ENCODE data around the gene MYO5C. TPM values are rescaled to one million over a fixed set of nuclear protein-coding genes. Genes with fewer than 3 reads are reported as not detected.
"Not testable (repeated sequence)": the region's sequence is repeated elsewhere in the genome, so short reads cannot be mapped to it uniquely, and the experiment has no call there.

MYO5C gene
- total RNA-seq, 1 experiment from 2014 or later, result 48.1 TPM

DNA sequence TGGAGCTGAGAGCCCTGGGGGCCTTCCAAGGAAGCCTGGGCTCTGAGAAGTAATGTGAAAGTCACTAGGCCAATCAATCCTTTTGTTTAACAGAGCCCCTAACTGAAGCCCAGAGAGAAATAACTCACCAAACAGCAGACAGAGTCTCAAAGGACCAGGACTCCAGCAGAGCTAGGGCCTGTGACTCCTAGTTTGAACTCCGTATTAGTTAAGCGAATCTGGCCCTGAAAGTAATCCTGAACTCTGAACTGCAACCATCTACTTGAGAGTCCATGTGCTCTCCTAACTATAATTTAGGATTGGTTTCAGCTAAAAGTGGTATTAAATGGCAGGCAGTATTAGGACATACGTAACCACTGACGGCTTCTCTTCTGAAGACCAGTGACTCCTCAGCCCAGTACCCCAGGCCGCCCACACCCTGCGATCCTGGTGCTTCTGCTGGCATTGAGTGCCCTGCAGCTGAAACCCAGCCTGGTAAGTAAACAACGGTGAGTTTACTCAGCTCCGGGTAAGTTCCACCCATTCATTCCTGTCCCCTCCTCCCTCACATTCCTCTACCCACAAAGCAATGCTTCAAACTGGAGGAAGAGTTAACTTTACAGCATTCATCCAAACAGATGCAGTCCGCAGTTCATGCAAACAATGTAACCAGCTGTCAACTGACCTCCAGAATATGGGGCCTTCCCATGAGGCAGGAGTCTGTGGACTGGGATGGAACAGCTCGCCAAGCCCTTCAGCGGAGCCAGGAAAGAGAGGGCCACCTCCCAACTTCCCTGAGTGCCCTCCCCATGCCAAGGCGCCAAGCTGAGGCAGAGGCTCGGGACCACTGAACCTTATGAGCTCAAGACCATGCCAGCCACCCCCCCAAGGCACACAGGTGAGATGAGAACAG lies 7.3 kb downstream of the MYO5C start:
- Mint-ChIP-seq H3K27me3 (ENCODE audit: unreplicated experiment) (no peaks in the 10 kb centered on the region), H3K9me3 (ENCODE audit: low read depth, unreplicated experiment) (no peaks in the 10 kb centered on the region), H3K36me3 (ENCODE audit: insufficient read depth, unreplicated experiment) (peaks cover 43% of the 10 kb centered on the region), H3K4me3 (ENCODE audit: low read depth, unreplicated experiment) (peak overlapping the region; percentile 55), H3K27ac (ENCODE audit: unreplicated experiment) (peak overlapping the region; percentile 81), H3K4me1 (ENCODE audit: low read depth, unreplicated experiment) (peaks cover 47% of the 10 kb centered on the region)
- intact Hi-C loops (cut with micrococcal nuclease; ENCODE audit: unreplicated experiment), result loop anchor here (2.0 kb wide), 1 partner anchor 31 kb away; no protein-coding TSS in a partner anchor
- peak; percentile 82 for DNase-seq
- TF ChIP-seq, protein P1, sequence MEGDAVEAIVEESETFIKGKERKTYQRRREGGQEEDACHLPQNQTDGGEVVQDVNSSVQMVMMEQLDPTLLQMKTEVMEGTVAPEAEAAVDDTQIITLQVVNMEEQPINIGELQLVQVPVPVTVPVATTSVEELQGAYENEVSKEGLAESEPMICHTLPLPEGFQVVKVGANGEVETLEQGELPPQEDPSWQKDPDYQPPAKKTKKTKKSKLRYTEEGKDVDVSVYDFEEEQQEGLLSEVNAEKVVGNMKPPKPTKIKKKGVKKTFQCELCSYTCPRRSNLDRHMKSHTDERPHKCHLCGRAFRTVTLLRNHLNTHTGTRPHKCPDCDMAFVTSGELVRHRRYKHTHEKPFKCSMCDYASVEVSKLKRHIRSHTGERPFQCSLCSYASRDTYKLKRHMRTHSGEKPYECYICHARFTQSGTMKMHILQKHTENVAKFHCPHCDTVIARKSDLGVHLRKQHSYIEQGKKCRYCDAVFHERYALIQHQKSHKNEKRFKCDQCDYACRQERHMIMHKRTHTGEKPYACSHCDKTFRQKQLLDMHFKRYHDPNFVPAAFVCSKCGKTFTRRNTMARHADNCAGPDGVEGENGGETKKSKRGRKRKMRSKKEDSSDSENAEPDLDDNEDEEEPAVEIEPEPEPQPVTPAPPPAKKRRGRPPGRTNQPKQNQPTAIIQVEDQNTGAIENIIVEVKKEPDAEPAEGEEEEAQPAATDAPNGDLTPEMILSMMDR (IDR thresholded peaks at IDR 0.05; ENCODE audit: unreplicated experiment), result no peak
- CTCF ChIA-PET, result interaction anchor here (0.7 to 2.0 kb wide), 5 partner anchors 26 to 839 kb away, joined by 3 to 10 read pairs (median 3); no protein-coding TSS in a partner anchor
- TSS peak; percentile 49 for BruUV-seq (replicated peaks)

DNA sequence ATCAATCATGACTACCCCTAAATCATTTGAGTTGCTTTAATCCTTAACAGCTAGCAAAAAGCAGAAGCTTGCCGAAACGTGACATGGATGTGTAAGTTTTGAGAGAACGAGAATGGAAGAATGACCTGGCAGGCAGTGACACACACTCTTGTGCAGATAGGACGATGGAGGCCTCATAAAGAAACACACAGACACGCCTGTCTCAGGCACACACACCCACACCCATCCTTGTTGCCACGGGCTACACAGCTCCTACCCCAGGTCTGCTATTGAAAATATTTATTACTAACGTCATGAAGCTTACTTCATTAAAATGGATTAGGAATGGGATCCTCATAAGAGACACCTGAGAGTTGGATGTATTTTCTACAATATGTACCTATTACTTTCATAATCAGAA lies 8.5 kb downstream of the MYO5C start:
- peak overlapping the region; percentile 55 for H3K4me3 Mint-ChIP-seq (ENCODE audit: low read depth, unreplicated experiment)
- H3K36me3 Mint-ChIP-seq (ENCODE audit: insufficient read depth, unreplicated experiment), result peaks cover 41% of the 10 kb centered on the region
- H3K9me3 Mint-ChIP-seq (ENCODE audit: low read depth, unreplicated experiment), result no peaks in the 10 kb centered on the region
- intact Hi-C loops (cut with micrococcal nuclease; ENCODE audit: unreplicated experiment), result no loop called here
- TF ChIP-seq, protein P1 (IDR thresholded peaks at IDR 0.05; ENCODE audit: unreplicated experiment), result no peak
- peak overlapping the region; percentile 81 for H3K27ac Mint-ChIP-seq (ENCODE audit: unreplicated experiment)
- no peak for DNase-seq
- CTCF ChIA-PET, result interaction anchor here (0.6 to 2.0 kb wide), 2 partner anchors 25 to 1030 kb away, joined by 3 to 10 read pairs; no protein-coding TSS in a partner anchor
- no TSS peak for BruUV-seq (replicated peaks)
- no peaks in the 10 kb centered on the region for H3K27me3 Mint-ChIP-seq (ENCODE audit: unreplicated experiment)
- peaks cover 36% of the 10 kb centered on the region for H3K4me1 Mint-ChIP-seq (ENCODE audit: low read depth, unreplicated experiment)

DNA sequence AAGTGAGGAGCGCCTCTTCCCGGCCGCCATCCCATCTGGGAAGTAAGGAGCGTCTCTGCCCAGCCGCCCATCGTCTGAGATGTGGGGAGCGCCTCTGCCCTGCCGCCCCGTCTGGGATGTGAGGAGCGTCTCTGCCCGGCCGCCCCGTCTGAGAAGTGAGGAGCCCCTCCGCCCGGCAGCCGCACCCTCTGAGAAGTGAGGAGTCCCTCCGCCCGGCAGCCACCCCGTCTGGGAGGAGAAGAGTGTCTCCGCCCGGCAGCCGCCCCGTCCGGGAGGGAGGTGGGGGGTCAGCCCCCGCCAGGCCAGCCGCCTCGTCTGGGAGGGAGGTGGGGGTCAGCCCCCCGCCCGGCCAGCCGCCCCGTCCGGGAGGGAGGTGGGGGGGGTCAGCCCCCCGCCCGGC lies 9.7 kb downstream of the MYO5C start:
- CTCF ChIA-PET, result interaction anchor here (0.7 kb wide), 1 partner anchor 366 kb away, joined by 7 read pairs; no protein-coding TSS in a partner anchor
- Mint-ChIP-seq H3K4me1 (ENCODE audit: low read depth, unreplicated experiment) (peaks cover 35% of the 10 kb centered on the region), H3K36me3 (ENCODE audit: insufficient read depth, unreplicated experiment) (peaks cover 32% of the 10 kb centered on the region)
- H3K9me3 Mint-ChIP-seq (ENCODE audit: low read depth, unreplicated experiment); H3K27ac Mint-ChIP-seq (ENCODE audit: unreplicated experiment); H3K4me3 Mint-ChIP-seq (ENCODE audit: low read depth, unreplicated experiment); H3K27me3 Mint-ChIP-seq (ENCODE audit: unreplicated experiment); intact Hi-C loops (cut with micrococcal nuclease; ENCODE audit: unreplicated experiment); DNase-seq; BruUV-seq (replicated peaks): not testable (repeated sequence)

DNA sequence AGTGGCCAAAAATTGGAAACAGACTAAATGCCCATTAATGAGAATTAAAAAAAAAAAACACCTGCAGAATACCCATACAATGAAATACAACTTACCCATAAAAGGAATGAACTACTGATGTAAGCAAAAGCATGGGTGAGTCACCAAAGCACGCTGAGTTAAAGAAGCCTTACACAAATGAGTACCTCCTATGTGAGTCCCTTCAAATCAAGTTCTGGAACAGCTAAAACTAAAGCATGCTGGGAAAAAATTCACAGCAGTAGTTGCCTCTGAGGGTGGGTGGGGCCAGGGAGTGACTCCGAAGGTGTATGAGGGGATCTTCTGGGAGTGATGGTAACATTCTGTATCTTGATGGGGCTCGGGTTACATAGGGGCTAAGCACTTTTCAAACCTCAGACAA lies 11.4 kb downstream of the MYO5C start:
- TF ChIP-seq, protein P1 (IDR thresholded peaks at IDR 0.05; ENCODE audit: unreplicated experiment), result no peak
- Mint-ChIP-seq H3K4me1 (ENCODE audit: low read depth, unreplicated experiment) (peaks cover 23% of the 10 kb centered on the region), H3K27ac (ENCODE audit: unreplicated experiment) (no peak overlapping the region), H3K36me3 (ENCODE audit: insufficient read depth, unreplicated experiment) (peaks cover 32% of the 10 kb centered on the region), H3K9me3 (ENCODE audit: low read depth, unreplicated experiment) (no peaks in the 10 kb centered on the region), H3K4me3 (ENCODE audit: low read depth, unreplicated experiment) (no peak overlapping the region), H3K27me3 (ENCODE audit: unreplicated experiment) (no peaks in the 10 kb centered on the region)
- intact Hi-C loops (cut with micrococcal nuclease; ENCODE audit: unreplicated experiment), result no loop called here
- CTCF ChIA-PET, result no interaction called here
- BruUV-seq (replicated peaks), result no TSS peak
- no peak for DNase-seq

DNA sequence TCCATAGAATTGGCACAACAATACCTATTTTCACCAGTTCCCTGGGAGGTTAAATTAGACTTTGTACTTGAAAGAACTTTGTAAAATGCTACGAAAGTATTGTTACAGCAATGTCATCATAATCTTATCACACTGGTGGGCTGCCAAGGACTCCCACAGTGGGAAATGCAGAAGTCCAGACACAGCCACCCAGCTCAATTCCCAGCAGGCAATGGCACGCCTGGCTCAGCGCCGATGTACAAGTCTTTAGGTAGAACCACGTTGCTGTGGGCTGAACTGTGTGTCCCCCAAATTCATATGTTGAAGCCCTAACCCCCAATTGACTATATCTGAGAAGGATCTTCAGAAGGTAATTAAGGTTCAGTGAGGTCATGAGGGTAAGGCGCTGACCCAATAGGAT lies 12.3 kb downstream of the MYO5C start:
- Mint-ChIP-seq H3K4me3 (ENCODE audit: low read depth, unreplicated experiment) (no peak overlapping the region), H3K36me3 (ENCODE audit: insufficient read depth, unreplicated experiment) (peaks cover 27% of the 10 kb centered on the region), H3K27ac (ENCODE audit: unreplicated experiment) (no peak overlapping the region), H3K9me3 (ENCODE audit: low read depth, unreplicated experiment) (no peaks in the 10 kb centered on the region), H3K27me3 (ENCODE audit: unreplicated experiment) (no peaks in the 10 kb centered on the region), H3K4me1 (ENCODE audit: low read depth, unreplicated experiment) (peaks cover 14% of the 10 kb centered on the region)
- CTCF ChIA-PET, result no interaction called here
- TF ChIP-seq, protein P1 (IDR thresholded peaks at IDR 0.05; ENCODE audit: unreplicated experiment), result no peak
- intact Hi-C loops (cut with micrococcal nuclease; ENCODE audit: unreplicated experiment), result no loop called here
- no TSS peak for BruUV-seq (replicated peaks)
- DNase-seq, result no peak

Data from Calu3 (cell line).